Neuron (in vitro differentiated cells): Measurements from ENCODE around the gene NAGPA.
"Not testable (repeated sequence)": the region's sequence is repeated elsewhere in the genome, so short reads cannot be mapped to it uniquely, and the experiment has no call there.

Source experiments
- H2AFZ ChIP-seq: one replicate; pipeline ENCODE4 v1.6.1; 2013; ENCODE audit warnings: low read depth, mild to moderate bottlenecking, inconsistent platforms, low read length, moderate library complexity
- H3K27me3 ChIP-seq: one replicate; pipeline ENCODE4 v1.6.1; 2013; ENCODE audit warnings: low read length; ENCODE audit not compliant: insufficient read depth
- H3K36me3 ChIP-seq: one replicate; pipeline ENCODE4 v1.6.1; 2013; ENCODE audit warnings: low read length; ENCODE audit not compliant: insufficient read depth
- H3K4me1 ChIP-seq: one replicate; pipeline ENCODE4 v1.6.1; 2013; ENCODE audit warnings: low read length; ENCODE audit not compliant: insufficient read depth
- H3K4me3 ChIP-seq: 2 replicates; pipeline ENCODE4 v1.5.1; 2013; ENCODE audit warnings: mild to moderate bottlenecking, low read length, moderate library complexity
- H3K9me3 ChIP-seq: one replicate; pipeline ENCODE4 v1.6.1; 2013; ENCODE audit warnings: low read length

NAGPA gene

DNA sequence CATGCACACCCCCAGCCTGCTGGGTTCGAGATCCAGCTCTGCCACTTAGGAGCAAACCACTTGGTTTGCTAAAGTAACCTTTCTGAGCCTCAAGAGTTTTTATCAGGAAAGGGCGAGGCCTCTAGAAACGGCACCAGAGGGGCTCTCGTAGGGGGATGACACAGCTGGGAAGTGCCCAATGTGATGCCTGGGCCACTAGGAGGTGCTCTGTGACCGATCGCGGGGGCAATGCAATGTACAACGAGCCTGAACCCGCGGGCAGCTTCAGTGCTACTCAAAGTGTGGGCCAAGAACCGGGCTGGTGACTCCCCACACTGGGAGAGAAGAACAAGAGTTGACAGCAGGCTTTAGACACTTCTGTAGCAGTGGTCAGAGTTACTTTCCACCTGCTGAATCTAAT, 22.6 kb upstream of the NAGPA start:
- H3K27me3 ChIP-seq, result no peaks in the 10 kb centered on the region
- peaks cover 2% of the 10 kb centered on the region for H3K4me1 ChIP-seq
- no peak overlapping the region for H3K4me3 ChIP-seq
- H3K9me3 ChIP-seq, result no peaks in the 10 kb centered on the region
- H3K36me3 ChIP-seq, result no peaks in the 10 kb centered on the region
- no peak overlapping the region for H2AFZ ChIP-seq

DNA sequence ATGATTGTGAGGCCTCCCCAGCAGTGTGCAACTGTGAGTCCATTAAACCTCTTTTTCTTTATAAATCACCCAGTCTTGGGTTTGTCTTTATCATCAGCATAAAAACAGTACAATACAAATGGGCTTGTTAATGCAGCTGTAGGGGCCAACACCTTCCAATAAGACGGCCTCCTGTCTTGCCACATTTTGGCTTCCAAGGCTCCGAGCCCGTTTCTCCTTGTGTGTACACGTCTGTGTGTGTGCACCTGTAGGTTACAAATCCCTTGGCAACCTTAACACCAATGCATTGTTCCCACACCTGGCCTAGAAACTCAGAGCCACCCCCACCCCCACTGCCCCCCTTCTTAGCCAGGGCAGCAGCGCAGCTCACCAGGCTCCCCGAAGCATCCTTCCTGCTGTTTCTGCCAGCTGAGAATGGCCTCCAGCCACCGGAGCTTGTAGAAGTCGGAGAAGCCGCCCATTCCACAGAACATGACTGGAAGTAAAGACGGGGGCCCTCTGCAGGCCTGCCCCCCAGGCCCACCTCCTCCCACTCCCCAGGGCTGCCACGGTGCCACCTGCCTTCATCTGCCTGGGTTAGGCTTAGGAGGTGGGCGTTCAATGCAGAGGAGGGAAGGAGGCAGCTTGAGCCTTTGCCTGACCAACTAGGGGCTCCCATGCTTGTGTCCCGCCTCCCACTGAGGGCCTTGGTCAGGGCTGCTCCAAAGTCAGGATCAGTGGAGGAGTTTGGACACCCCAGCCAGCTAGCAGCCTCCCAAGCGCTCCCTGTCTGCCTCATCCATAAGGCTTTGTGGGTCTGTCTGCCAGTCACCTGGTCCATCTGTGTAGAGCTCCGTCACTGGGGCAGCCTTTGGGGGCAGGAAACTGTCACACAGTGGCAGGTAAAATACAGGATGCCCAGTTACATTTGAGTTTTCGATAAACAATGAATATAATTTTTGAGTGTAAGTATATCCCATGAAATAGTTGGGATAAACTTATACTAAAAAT, 21.4 kb upstream of the NAGPA start:
- H3K9me3 ChIP-seq, result no peaks in the 10 kb centered on the region
- H2AFZ ChIP-seq, result no peak overlapping the region
- no peak overlapping the region for H3K4me3 ChIP-seq
- no peaks in the 10 kb centered on the region for H3K36me3 ChIP-seq
- H3K27me3 ChIP-seq, result no peaks in the 10 kb centered on the region
- H3K4me1 ChIP-seq, result peaks cover 2% of the 10 kb centered on the region

GRCh38 chr16:5046914-5047313, 13.2 kb upstream of the NAGPA start:
- H3K4me3 ChIP-seq, result no peak overlapping the region
- no peaks in the 10 kb centered on the region for H3K36me3 ChIP-seq
- H3K4me1 ChIP-seq, result no peaks in the 10 kb centered on the region
- no peaks in the 10 kb centered on the region for H3K27me3 ChIP-seq
- H2AFZ ChIP-seq, result no peak overlapping the region
- no peaks in the 10 kb centered on the region for H3K9me3 ChIP-seq

GRCh38 chr16:5045499-5046115, 11.9 kb upstream of the NAGPA start:
- Histone ChIP-seq H3K36me3 (no peaks in the 10 kb centered on the region), H3K4me3 (no peak overlapping the region), H3K4me1 (no peaks in the 10 kb centered on the region), H3K27me3 (no peaks in the 10 kb centered on the region), H3K9me3 (no peaks in the 10 kb centered on the region), H2AFZ (no peak overlapping the region)

GRCh38 chr16:5044581-5044980, 10.8 kb upstream of the NAGPA start:
- H3K4me1 ChIP-seq, H3K4me3 ChIP-seq, H2AFZ ChIP-seq, H3K27me3 ChIP-seq, H3K9me3 ChIP-seq, H3K36me3 ChIP-seq: not testable (repeated sequence)

DNA sequence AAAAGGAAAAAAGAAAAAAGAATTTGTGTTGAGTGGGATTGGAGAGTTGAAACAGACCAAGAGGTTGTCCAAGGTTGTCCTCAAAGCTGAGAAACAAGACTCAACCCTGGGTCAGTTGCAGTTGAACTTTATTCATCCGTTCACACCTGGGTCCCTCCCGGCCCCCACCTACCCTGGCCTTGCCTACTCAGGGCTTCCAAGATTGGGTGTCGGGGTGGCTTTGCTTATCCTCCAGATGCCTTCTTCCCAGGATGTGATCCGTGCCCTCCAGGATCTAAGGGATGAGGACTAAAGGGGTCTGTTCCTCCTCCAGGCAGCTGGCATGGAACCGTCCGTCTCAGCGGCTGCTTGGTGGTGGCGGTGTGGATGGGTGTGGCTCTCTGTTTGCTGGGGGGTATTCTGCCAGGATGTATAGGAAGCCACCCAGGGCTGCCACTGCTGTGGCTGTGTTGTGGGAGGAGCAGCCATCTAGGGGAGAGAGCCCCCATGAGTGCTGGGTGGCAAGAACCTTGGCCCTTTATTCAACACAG, 10.3 kb upstream of the NAGPA start:
- H2AFZ ChIP-seq, result no peak overlapping the region
- no peaks in the 10 kb centered on the region for H3K27me3 ChIP-seq
- H3K4me1 ChIP-seq, result no peaks in the 10 kb centered on the region
- no peaks in the 10 kb centered on the region for H3K9me3 ChIP-seq
- H3K36me3 ChIP-seq, result no peaks in the 10 kb centered on the region
- no peak overlapping the region for H3K4me3 ChIP-seq

GRCh38 chr16:5042574-5043171, 8.9 kb upstream of the NAGPA start:
- Histone ChIP-seq H3K4me3 (no peak overlapping the region), H3K9me3 (no peaks in the 10 kb centered on the region), H2AFZ (no peak overlapping the region), H3K4me1 (no peaks in the 10 kb centered on the region), H3K36me3 (no peaks in the 10 kb centered on the region), H3K27me3 (no peaks in the 10 kb centered on the region)

- Histone ChIP-seq H2AFZ (no peak overlapping the region), H3K36me3 (no peaks in the 10 kb centered on the region), H3K4me3 (no peak overlapping the region), H3K9me3 (no peaks in the 10 kb centered on the region), H3K27me3 (no peaks in the 10 kb centered on the region), H3K4me1 (no peaks in the 10 kb centered on the region)
Observed at GRCh38 chr16:5041600-5042133, 7.9 kb upstream of the NAGPA start.

GRCh38 chr16:5040451-5040850, 6.7 kb upstream of the NAGPA start:
- no peak overlapping the region for H3K4me3 ChIP-seq
- no peaks in the 10 kb centered on the region for H3K36me3 ChIP-seq
- no peaks in the 10 kb centered on the region for H3K27me3 ChIP-seq
- H2AFZ ChIP-seq, result no peak overlapping the region
- peaks cover 9% of the 10 kb centered on the region for H3K4me1 ChIP-seq
- H3K9me3 ChIP-seq, result no peaks in the 10 kb centered on the region

GRCh38 chr16:5036228-5037156, 2.8 kb upstream of the NAGPA start:
- Histone ChIP-seq H3K4me3 (no peak overlapping the region), H3K4me1 (peaks cover 29% of the 10 kb centered on the region), H3K9me3 (no peaks in the 10 kb centered on the region), H3K36me3 (no peaks in the 10 kb centered on the region), H3K27me3 (no peaks in the 10 kb centered on the region), H2AFZ (no peak overlapping the region)

GRCh38 chr16:5035909-5036227, 2.1 kb upstream of the NAGPA start:
- Histone ChIP-seq H3K4me3 (no peak overlapping the region), H3K9me3 (no peaks in the 10 kb centered on the region), H2AFZ (no peak overlapping the region), H3K27me3 (no peaks in the 10 kb centered on the region), H3K36me3 (no peaks in the 10 kb centered on the region), H3K4me1 (peaks cover 29% of the 10 kb centered on the region)

- Histone ChIP-seq H2AFZ (peak overlapping the region; percentile 99), H3K27me3 (no peaks in the 10 kb centered on the region), H3K4me3 (peak overlapping the region; percentile 82), H3K9me3 (no peaks in the 10 kb centered on the region), H3K4me1 (peaks cover 29% of the 10 kb centered on the region), H3K36me3 (no peaks in the 10 kb centered on the region)
Observed at GRCh38 chr16:5034167-5034523, 410 bp upstream of the NAGPA start.
